ENCODE results near the gene C4BPA.

Gene C4BPA

GRCh38 chr1:207115269-207115668 is 11.2 kb downstream of the C4BPA start:
- no peak overlapping the region for H3K9ac ChIP-seq
- no peak for TF ChIP-seq CTCF (IDR thresholded peaks at IDR 0.05)
- no peak overlapping the region for H2AFZ ChIP-seq
- H3K4me1 ChIP-seq, result no peaks in the 10 kb centered on the region
- H3K27ac ChIP-seq, result no peak overlapping the region
- no peaks in the 10 kb centered on the region for H3K9me3 ChIP-seq (ENCODE audit: control insufficient read depth, low read length)
- no peaks in the 10 kb centered on the region for H3K79me2 ChIP-seq
- H3K36me3 ChIP-seq (ENCODE audit: control insufficient read depth, insufficient read depth, low read length), result no peaks in the 10 kb centered on the region
- H3K4me3 ChIP-seq (ENCODE audit: low read depth, low read length), result no peak overlapping the region
- no peaks in the 10 kb centered on the region for H3K27me3 ChIP-seq (ENCODE audit: control insufficient read depth, insufficient read depth, low read length)
- no peak overlapping the region for H3K4me2 ChIP-seq (ENCODE audit: low read length)

GRCh38 chr1:207124389-207124788 is 20.4 kb downstream of the C4BPA start:
- no peak overlapping the region for H2AFZ ChIP-seq

GRCh38 chr1:207128336-207128921 is 24.4 kb downstream of the C4BPA start:
- Histone ChIP-seq H3K27me3 (ENCODE audit: control insufficient read depth, insufficient read depth, low read length) (no peaks in the 10 kb centered on the region), H3K4me2 (ENCODE audit: low read length) (no peak overlapping the region), H3K4me1 (no peaks in the 10 kb centered on the region), H3K27ac (no peak overlapping the region), H3K9ac (no peak overlapping the region), H3K9me3 (ENCODE audit: control insufficient read depth, low read length) (peaks cover 4% of the 10 kb centered on the region), H3K79me2 (no peaks in the 10 kb centered on the region), H2AFZ (no peak overlapping the region), H3K36me3 (ENCODE audit: control insufficient read depth, insufficient read depth, low read length) (no peaks in the 10 kb centered on the region), H3K4me3 (ENCODE audit: low read depth, low read length) (no peak overlapping the region)
- no peak for TF ChIP-seq CTCF (IDR thresholded peaks at IDR 0.05)

More at GRCh38 chr1:207124389-207124788, 20.4 kb downstream of the C4BPA start:
- Histone ChIP-seq H3K36me3 (ENCODE audit: control insufficient read depth, insufficient read depth, low read length) (no peaks in the 10 kb centered on the region), H3K4me3 (ENCODE audit: low read depth, low read length) (no peak overlapping the region), H3K9ac (no peak overlapping the region), H3K27ac (no peak overlapping the region), H3K4me2 (ENCODE audit: low read length) (no peak overlapping the region), H3K79me2 (no peaks in the 10 kb centered on the region), H3K9me3 (ENCODE audit: control insufficient read depth, low read length) (peaks cover 4% of the 10 kb centered on the region), H3K4me1 (no peaks in the 10 kb centered on the region), H3K27me3 (ENCODE audit: control insufficient read depth, insufficient read depth, low read length) (no peaks in the 10 kb centered on the region)
- no peak for TF ChIP-seq CTCF (IDR thresholded peaks at IDR 0.05)

GRCh38 chr1:207129053-207129452 is 25.0 kb downstream of the C4BPA start:
- H3K9ac ChIP-seq, result no peak overlapping the region
- no peaks in the 10 kb centered on the region for H3K27me3 ChIP-seq (ENCODE audit: control insufficient read depth, insufficient read depth, low read length)
- no peaks in the 10 kb centered on the region for H3K36me3 ChIP-seq (ENCODE audit: control insufficient read depth, insufficient read depth, low read length)
- H3K79me2 ChIP-seq, result no peaks in the 10 kb centered on the region
- no peak overlapping the region for H3K4me3 ChIP-seq (ENCODE audit: low read depth, low read length)
- no peak for TF ChIP-seq CTCF (IDR thresholded peaks at IDR 0.05)
- no peaks in the 10 kb centered on the region for H3K4me1 ChIP-seq
- H2AFZ ChIP-seq, result no peak overlapping the region
- no peak overlapping the region for H3K4me2 ChIP-seq (ENCODE audit: low read length)
- peaks cover 4% of the 10 kb centered on the region for H3K9me3 ChIP-seq (ENCODE audit: control insufficient read depth, low read length)
- no peak overlapping the region for H3K27ac ChIP-seq

Measured in parathyroid adenoma (tissue), 2 donors.